COLO668 (cell line): ENCODE results near the gene IDH3A.
"Not testable (repeated sequence)": the region's sequence is repeated elsewhere in the genome, so short reads cannot be mapped to it uniquely, and the experiment has no call there.

Experiments
- DNase-seq: peaks from one replicate; lab custom pipeline; 2025; ENCODE audit not compliant: unreplicated experiment; lab: John Stamatoyannopoulos, UW

The IDH3A gene

DNA sequence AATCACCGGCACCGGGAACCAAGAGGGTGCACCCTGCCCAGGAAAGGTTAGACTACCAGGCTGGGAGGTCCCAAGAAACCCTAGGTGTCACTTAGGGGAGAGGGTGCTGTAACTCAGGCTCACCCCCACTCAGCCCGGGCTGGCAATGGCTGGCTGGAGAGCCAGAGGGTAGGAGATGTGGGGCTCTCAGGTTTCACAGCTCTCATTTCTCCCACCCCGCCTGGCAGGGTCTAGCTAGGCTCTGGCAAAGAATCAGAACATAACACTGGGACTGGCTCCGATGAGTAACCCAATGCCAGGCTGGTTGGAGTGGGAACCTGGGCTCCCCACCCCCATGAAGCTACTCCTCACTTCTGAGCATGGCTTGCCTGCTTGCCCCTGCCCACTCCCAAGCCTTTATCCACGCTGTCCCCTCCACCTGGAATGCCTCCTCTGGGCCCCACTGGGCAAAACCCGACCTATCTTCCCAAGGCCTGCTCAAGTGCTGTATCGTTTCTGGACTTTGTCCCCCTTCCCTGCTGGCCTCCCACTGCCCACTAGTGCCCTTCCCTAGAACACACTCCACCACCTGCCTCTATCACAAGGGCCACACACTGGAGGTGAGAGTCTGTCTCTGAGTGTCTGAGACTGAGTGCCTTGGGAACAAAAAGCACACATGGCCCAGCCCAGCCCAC lies 19.9 kb upstream of the IDH3A start:
- peak; percentile 34 for DNase-seq

DNA sequence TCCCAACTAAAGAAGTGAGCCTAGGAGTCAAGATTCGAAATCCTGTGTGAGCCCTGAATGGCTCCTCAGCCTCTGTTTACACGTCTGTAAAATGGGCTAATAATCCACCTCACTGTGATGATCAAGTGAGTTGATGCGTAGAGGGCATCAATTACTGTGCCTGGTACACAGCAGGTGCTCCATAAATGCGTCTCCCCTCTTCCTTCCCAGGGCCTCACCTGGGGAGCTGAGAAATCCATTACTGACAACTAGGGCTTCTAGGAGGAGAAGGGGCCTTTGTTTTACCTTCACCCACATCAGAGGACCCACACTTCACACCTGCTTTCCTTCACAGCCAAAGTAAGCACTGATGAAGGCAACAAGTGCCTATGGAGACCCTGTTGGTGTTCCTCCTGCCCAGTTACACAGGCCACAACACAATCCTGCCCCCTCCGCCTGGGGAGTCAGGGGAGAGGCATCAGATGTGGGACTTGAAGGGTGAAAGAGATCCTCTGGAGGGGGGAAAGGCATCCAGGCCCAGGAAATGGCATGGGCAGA lies 19.3 kb upstream of the IDH3A start:
- DNase-seq = no peak

DNA sequence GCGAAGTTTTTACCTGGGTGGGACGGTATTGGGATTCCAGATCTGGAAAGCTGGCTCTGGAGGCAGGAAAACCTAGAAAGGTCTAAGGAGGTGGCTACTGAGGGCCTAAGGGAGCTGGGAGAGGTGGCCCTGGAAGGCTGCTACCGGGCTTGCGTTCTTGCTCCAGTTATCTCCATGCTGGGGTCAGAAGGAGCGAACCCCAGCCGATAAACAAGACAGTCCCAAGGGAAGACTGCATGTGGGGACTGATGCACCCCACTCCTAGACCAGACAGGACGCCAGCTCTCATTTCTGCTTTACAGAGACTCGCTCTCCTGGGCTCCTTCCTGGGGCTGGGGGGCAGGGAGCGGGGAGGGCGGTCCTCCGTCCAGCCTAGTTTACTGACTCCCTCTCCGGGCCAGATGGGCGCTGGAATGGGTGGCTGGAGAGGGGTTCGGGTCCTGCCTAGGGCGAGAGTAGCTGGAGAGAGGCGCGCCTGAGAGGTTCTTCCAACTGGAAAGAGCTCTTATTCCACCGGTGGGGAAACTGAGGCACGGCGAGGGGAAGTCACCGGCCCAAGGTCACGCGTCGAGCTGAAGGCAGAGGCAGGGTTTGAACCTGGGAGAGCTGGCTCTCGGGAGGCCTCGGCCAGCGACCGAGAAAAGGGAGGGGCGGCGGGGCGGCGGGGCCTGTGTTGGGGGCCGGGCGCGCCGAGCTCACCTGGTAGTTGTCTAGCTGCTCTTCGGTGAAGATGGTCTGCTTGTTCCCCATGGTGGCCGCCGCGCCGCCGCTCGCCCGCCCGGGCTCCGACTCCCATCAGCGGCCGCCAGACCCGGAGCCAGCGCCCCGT lies 18.5 kb upstream of the IDH3A start:
- no peak for DNase-seq

- peak; percentile 81 for DNase-seq
Observed at GRCh38 chr15:78131295-78132061, 17.7 kb upstream of the IDH3A start, which contains the start of gene CIB2. Gene CIB2 (minus strand): TSS chr15:78131445. CDS start chr15:78131215, 230 bp downstream.

GRCh38 chr15:78133801-78134200 lies 15.4 kb upstream of the IDH3A start:
- no peak for DNase-seq

- no peak for DNase-seq
Observed at GRCh38 chr15:78139578-78139977, 9.6 kb upstream of the IDH3A start.

DNA sequence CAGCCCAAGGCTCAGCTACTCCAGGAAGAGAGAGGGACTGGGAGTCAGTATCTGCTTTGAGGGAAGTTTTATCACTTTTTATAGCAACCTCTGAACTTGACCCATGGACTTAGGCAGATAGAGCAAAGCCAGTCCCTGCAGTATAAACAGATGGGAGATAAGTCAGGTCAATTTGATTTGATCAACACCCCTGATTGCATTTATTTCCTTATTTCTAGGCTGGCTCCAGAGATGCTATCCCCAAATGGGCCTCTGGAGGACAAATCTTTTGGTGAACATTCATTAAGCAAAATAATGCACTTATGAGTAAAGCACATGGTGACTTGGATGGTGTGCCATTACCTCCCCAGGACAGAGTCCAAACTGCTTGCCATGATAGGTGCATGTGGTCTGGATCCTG lies 8.9 kb upstream of the IDH3A start:
- DNase-seq = no peak

GRCh38 chr15:78142332-78142731 lies 6.8 kb upstream of the IDH3A start:
- DNase-seq = no peak

DNA sequence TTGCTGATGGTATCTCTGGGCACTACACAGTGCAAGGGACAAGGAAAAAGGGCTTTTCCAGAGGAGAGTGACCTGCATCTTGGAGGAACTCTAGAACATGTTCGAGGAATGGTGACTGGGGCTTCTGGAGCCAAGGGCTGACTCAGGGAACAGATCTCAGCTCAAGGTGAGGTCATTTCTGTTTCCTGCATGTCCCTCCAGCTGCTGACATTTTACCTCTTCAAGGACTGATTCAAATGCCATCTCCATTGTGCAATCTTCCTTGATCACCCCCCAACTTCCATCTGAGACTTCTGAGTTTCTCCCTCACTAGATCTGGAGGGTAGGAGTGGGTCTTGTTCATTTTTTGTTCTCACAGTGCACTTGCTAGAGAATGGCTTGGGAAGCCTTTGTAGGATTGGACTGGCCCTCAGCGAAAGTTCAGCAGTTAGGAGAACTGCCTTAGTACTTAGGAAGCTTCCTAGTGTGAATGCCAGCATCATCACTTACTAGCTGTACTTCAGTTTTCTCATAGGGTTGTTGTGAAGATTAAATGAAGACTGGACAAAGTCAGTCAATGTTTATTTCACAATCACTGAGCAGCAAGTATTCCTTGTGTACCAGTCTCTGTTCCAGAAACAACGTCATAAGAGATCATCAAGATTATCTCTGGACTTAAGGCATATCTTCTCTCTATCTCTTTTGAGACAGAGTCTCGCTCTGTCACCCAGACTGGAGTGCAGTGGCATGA lies 2.6 kb upstream of the IDH3A start:
- DNase-seq = no peak

DNA sequence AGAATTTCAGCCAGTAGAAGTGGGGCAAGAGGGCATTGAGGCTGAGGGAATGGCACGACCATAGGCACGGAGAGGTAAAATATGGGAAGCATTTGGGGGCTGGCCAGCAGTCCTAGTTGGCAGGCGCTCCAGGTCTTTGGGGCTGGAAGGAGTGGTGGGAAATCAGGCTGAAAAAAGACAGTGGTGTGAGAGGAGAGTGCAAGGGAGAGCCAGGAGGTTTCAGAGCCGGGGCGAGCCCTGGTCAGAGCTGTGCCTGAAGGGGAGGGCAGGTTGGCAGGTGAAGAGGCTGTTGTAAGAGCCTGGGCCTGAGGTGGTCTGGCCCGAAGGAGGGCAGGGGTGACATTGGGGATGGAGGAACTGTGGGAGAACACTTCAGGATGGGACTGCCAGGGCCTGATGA lies 1.6 kb upstream of the IDH3A start:
- no peak for DNase-seq

DNA sequence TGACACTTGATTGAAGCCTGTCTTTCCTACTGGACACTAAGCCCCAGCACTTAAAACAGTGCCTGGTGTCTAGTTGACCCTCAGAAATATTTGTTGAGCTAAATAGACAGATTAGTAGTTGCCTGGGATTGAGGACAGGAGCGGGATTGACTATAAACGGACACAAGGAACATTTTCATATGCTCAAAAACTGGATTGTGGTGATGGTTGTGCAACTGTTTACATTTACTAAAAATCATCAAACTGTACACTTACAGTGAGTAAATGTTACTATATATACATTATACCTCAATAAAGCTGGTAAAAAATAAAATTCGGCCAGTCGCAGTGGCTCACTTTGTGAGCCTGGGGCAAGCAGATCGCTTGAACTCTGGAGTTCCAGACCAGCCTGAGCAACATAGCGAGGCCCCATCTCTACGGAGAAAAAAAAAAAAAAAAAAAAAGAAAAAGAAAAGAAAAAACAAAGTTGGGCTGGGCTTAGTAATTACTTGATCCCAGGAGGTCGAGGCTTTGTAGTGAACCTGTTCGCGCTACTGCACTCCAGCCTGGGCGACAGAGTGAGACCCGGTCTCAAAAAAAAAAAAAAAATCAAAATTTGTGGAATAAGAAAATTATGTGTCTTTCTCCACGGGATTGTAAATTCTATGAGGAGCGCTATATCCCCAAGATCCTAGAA lies 632 bp upstream of the IDH3A start:
- no peak for DNase-seq

GRCh38 chr15:78149805-78150751 lies 916 bp downstream of the IDH3A start:
- peak; percentile 56 for DNase-seq

- not testable (repeated sequence) for DNase-seq
Observed at GRCh38 chr15:78151075-78151474, 1.9 kb downstream of the IDH3A start.

- no peak for DNase-seq
Observed at GRCh38 chr15:78154955-78155354, 5.8 kb downstream of the IDH3A start.

- DNase-seq = no peak
Observed at GRCh38 chr15:78155355-78155939, 6.3 kb downstream of the IDH3A start.

DNA sequence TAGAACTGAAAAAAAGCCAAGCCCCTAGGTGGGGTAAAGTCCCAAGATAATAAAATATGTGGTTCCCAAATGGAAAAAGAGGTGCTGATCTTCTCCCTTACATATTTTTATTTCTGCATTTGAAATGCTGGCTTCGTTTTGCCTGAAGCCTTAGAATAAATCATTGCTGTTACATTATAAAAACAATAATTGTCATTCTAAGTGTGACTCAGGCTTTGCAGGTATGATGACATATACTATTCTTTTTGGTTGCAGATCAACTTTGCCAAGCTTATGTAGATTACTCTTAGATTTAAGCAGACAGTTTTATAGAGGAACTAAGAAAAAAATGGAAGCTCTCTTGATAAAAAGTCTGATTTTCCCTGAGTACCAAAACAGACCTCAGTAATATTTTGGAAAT lies 7.5 kb downstream of the IDH3A start:
- no peak for DNase-seq

GRCh38 chr15:78157203-78157602 lies 8.0 kb downstream of the IDH3A start:
- DNase-seq = no peak

- DNase-seq = no peak
Observed at GRCh38 chr15:78159395-78159794, 10.2 kb downstream of the IDH3A start.

GRCh38 chr15:78162038-78162437 lies 12.9 kb downstream of the IDH3A start:
- DNase-seq = no peak
